ENCODE results near the gene TUBA8. TPM values are rescaled to one million over a fixed set of nuclear protein-coding genes. Genes with fewer than 3 reads are reported as not detected.

TUBA8 gene
- total and polyA plus RNA-seq, 2 donors (not counting 3 experiments of a cell fraction or from before 2014, with no cell fraction given), result 6.9 to 8.9 TPM

- H3K4me1 ChIP-seq (ENCODE audit: control insufficient read depth, extremely low read depth, insufficient read depth, low read length), result peaks cover 22% of the 10 kb centered on the region
- H3K79me2 ChIP-seq (ENCODE audit: control insufficient read depth, insufficient read depth, low read length), result peaks cover 31% of the 10 kb centered on the region
- peak overlapping the region; percentile 21 for H3K9ac ChIP-seq (replicated peaks; ENCODE audit: extremely low read depth, insufficient read depth, low read length)
- H3K36me3 ChIP-seq (ENCODE audit: control insufficient read depth in 2 of 2, extremely low read depth in 1 of 2, insufficient read depth in 2 of 2, low read length in 2 of 2), result no peaks in the 10 kb centered on the region
- no TSS peak for BruUV-seq (replicated peaks)
- ChIA-PET POLR2A (no interaction called here), CTCF (interaction anchor here (0.6 to 2.2 kb wide), 5 partner anchors 40 to 327 kb away, joined by 3 to 10 read pairs (median 4); no protein-coding TSS in a partner anchor)
- peak; percentile 54 for TF ChIP-seq GATA2 (IDR thresholded peaks at IDR 0.05; ENCODE audit: insufficient read depth, insufficient read length, low read depth, low read length)
- peak; percentile 59 for TF ChIP-seq FOS (IDR thresholded peaks at IDR 0.05; ENCODE audit: borderline replicate concordance, insufficient read depth, low read length)
- TF ChIP-seq POLR2A (IDR thresholded peaks at IDR 0.05; ENCODE audit: low read depth, low read length), result no peak
- TF ChIP-seq JUN (IDR thresholded peaks at IDR 0.05; ENCODE audit: borderline replicate concordance, insufficient read depth, insufficient read length, low read depth), result no peak
- TF ChIP-seq CTCF (IDR thresholded peaks at IDR 0.05; ENCODE audit: extremely low read depth in 1 of 2, insufficient read depth in 1 of 2, low read depth in 1 of 2, low read length in 2 of 2), result peak; percentile 77 to 84
- no peaks in the 10 kb centered on the region for H3K27me3 ChIP-seq (ENCODE audit: control insufficient read depth in 2 of 2, insufficient read depth in 2 of 2, low read length in 2 of 2)
- dilution Hi-C loops (cut with MboI; ENCODE audit: extremely low pct_ligation_motif_present, low sequenced_read_pairs), result no loop called here
- H3K9me1 ChIP-seq (replicated peaks; ENCODE audit: control insufficient read depth, extremely low read depth, insufficient read depth, low read length), result no peaks in the 10 kb centered on the region
- peak overlapping the region; percentile 67 for H2AFZ ChIP-seq (ENCODE audit: low read depth, low read length)
- H3K4me2 ChIP-seq (ENCODE audit: insufficient read depth, low read length), result peak overlapping the region; percentile 35
- intact Hi-C loops (cut with micrococcal nuclease), result loop anchor here (2.0 kb wide), 1 partner anchor 64 kb away; no protein-coding TSS in a partner anchor
- H4K20me1 ChIP-seq (replicated peaks; ENCODE audit: control insufficient read depth, extremely low read depth, insufficient read depth, low read length), result no peaks in the 10 kb centered on the region
- DNase-seq (ENCODE audit: low read depth, low spot score) (peak; percentile 83), FAIRE-seq (peak; percentile 96)
- no peak overlapping the region for H3K4me3 ChIP-seq (replicated peaks in 1 of 3; ENCODE audit: insufficient read depth in 1 of 3, low read depth in 1 of 3, low read length in 3 of 3)
- peak overlapping the region; percentile 61 for H3K27ac ChIP-seq (ENCODE audit: insufficient read depth, low read depth, low read length)
- no peaks in the 10 kb centered on the region for H3K9me3 ChIP-seq (replicated peaks; ENCODE audit: control insufficient read depth, insufficient read depth, low read length)
These were observed 46.5 kb downstream of the TUBA8 start for GRCh38 chr22:18156878-18157713.
